H9 (cell line): ENCODE measurements around the gene NPAS3. TPM values are rescaled to one million over a fixed set of nuclear protein-coding genes. Genes with fewer than 3 reads are reported as not detected.

Experiments used
- DNase-seq: peaks from one replicate; pipeline ENCODE4 v3.0.0-alpha.2; 2017
- H2AFZ ChIP-seq: one replicate; pipeline ENCODE4 v1.6.1; 2013; ENCODE audit warnings: mild to moderate bottlenecking, low read length, control low read depth, moderate library complexity
- H2AK5ac ChIP-seq: 2 replicates; pipeline ENCODE4 v1.6.1; 2013; ENCODE audit warnings: low read length, control low read depth, mixed read lengths; ENCODE audit not compliant: insufficient read length
- H2BK120ac ChIP-seq: one replicate; pipeline ENCODE4 v1.6.1; 2013; ENCODE audit warnings: low read depth, mild to moderate bottlenecking, low read length, control low read depth, inconsistent platforms; ENCODE audit not compliant: poor library complexity, severe bottlenecking
- H2BK12ac ChIP-seq: 2 replicates; pipeline ENCODE4 v1.6.1; 2013; ENCODE audit warnings: low read length, control low read depth, mixed read lengths, low read depth; ENCODE audit not compliant: insufficient read length
- H2BK15ac ChIP-seq: 2 replicates; pipeline ENCODE4 v1.6.1; 2013; ENCODE audit warnings: low read depth, low read length, control low read depth
- H2BK20ac ChIP-seq: one replicate; pipeline ENCODE4 v1.6.1; 2013; ENCODE audit warnings: low read depth, mild to moderate bottlenecking, low read length, control low read depth, inconsistent platforms; ENCODE audit not compliant: poor library complexity, severe bottlenecking
- H2BK5ac ChIP-seq: 2 replicates; pipeline ENCODE4 v1.6.1; 2013; ENCODE audit warnings: low read length, control low read depth, mixed read lengths; ENCODE audit not compliant: insufficient read length
- H3K14ac ChIP-seq: 2 replicates; pipeline ENCODE4 v1.6.1; 2013; ENCODE audit warnings: low read length, control low read depth; ENCODE audit not compliant: insufficient read depth
- H3K18ac ChIP-seq: 2 replicates; pipeline ENCODE4 v1.6.1; 2013; ENCODE audit warnings: low read depth, mild to moderate bottlenecking, mixed read lengths, low read length, control low read depth; ENCODE audit not compliant: insufficient read length
- H3K23ac ChIP-seq: 2 replicates; pipeline ENCODE4 v1.6.1; 2013; ENCODE audit warnings: low read length, control low read depth, mixed read lengths, low read depth; ENCODE audit not compliant: insufficient read length
- H3K23me2 ChIP-seq: 2 replicates; pipeline ENCODE4 v1.6.1; 2013; ENCODE audit warnings: low read depth, mild to moderate bottlenecking, mixed read lengths, low read length, control low read depth; ENCODE audit not compliant: insufficient read length, poor library complexity, severe bottlenecking
- H3K27ac ChIP-seq: 2 replicates; pipeline ENCODE4 v1.5.1; 2013; ENCODE audit warnings: low read length, control low read depth, mixed read lengths, low read depth; ENCODE audit not compliant: insufficient read length
- H3K27me3 ChIP-seq: 2 replicates; pipeline ENCODE4 v1.6.1; 2013; ENCODE audit warnings: low read length, control low read depth, inconsistent platforms; ENCODE audit not compliant: insufficient read depth
- H3K4ac ChIP-seq: 2 replicates; pipeline ENCODE4 v1.6.1; 2013; ENCODE audit warnings: low read depth, mild to moderate bottlenecking, control low read depth, inconsistent platforms, low read length, moderate library complexity
- H3K4me1 ChIP-seq: 2 replicates; pipeline ENCODE4 v1.6.1; 2013; ENCODE audit warnings: low read length, control low read depth, inconsistent platforms; ENCODE audit not compliant: insufficient read depth
- H3K4me2 ChIP-seq: 2 replicates; pipeline ENCODE4 v1.6.1; 2013; ENCODE audit warnings: low read length, control low read depth, mixed read lengths; ENCODE audit not compliant: insufficient read length, insufficient read depth
- H3K56ac ChIP-seq: 2 replicates; pipeline ENCODE4 v1.6.1; 2013; ENCODE audit warnings: low read depth, mild to moderate bottlenecking, mixed read lengths, low read length, control low read depth; ENCODE audit not compliant: insufficient read length
- H3K79me1 ChIP-seq: 2 replicates; pipeline ENCODE4 v1.6.1; 2013; ENCODE audit warnings: low read depth, mild to moderate bottlenecking, moderate library complexity, low read length, control low read depth, inconsistent platforms; ENCODE audit not compliant: insufficient read depth, poor library complexity, severe bottlenecking
- H3K79me2 ChIP-seq: 2 replicates; pipeline ENCODE4 v1.6.1; 2013; ENCODE audit warnings: low read length, control low read depth, inconsistent platforms; ENCODE audit not compliant: insufficient read depth
- H3K9ac ChIP-seq: 2 replicates; pipeline ENCODE4 v1.6.1; 2013; ENCODE audit warnings: low read length, control low read depth, mixed read lengths; ENCODE audit not compliant: insufficient read length; ENCODE audit errors: extremely low read depth
- H3K9me3 ChIP-seq: one replicate; pipeline ENCODE4 v1.6.1; 2013; ENCODE audit warnings: low read depth, low read length, inconsistent platforms; ENCODE audit not compliant: control insufficient read depth
- H3T11ph ChIP-seq: one replicate; pipeline ENCODE4 v1.6.1; 2013; ENCODE audit warnings: mild to moderate bottlenecking, low read length, control low read depth, inconsistent platforms
- H4K20me1 ChIP-seq: one replicate; pipeline ENCODE4 v1.6.1; 2013; ENCODE audit not compliant: control insufficient read depth, insufficient read length, insufficient read depth
- H4K5ac ChIP-seq: 2 replicates; pipeline ENCODE4 v1.6.1; 2013; ENCODE audit warnings: low read depth, mild to moderate bottlenecking, mixed read lengths, low read length, control low read depth; ENCODE audit not compliant: insufficient read length
- H4K8ac ChIP-seq: replicated peaks from 2 replicates; pipeline ENCODE4 v1.6.1; 2013; ENCODE audit warnings: low read length, control low read depth, mixed read lengths, low read depth; ENCODE audit not compliant: insufficient read length
- H4K91ac ChIP-seq: 2 replicates; pipeline ENCODE4 v1.6.1; 2013; ENCODE audit warnings: low read depth, mild to moderate bottlenecking, moderate library complexity, mixed read lengths, low read length, control low read depth; ENCODE audit not compliant: insufficient read length
- H3K27ac Mint-ChIP-seq, 3 experiments: 2 replicates in 2 of 3; 3 replicates in 1 of 3; pipeline ENCODE4 v1.8.0; 2020 to 2021; ENCODE audit warnings: mixed read lengths in 3 of 3, mild to moderate bottlenecking in 1 of 3, moderate library complexity in 1 of 3
- H3K27me3 Mint-ChIP-seq: 2 replicates; pipeline ENCODE4 v1.8.0; 2021; ENCODE audit warnings: low read depth, mild to moderate bottlenecking, moderate library complexity, mixed read lengths
- H3K36me3 Mint-ChIP-seq, 3 experiments: 2 replicates in 2 of 3; 3 replicates in 1 of 3; pipeline ENCODE4 v1.8.0; 2020 to 2021; ENCODE audit warnings: low read depth in 3 of 3, mixed read lengths in 3 of 3; ENCODE audit not compliant: insufficient read depth in 1 of 3
- H3K4me1 Mint-ChIP-seq, 2 experiments: 2 replicates each; pipeline ENCODE4 v1.8.0; 2020; ENCODE audit warnings: mixed read lengths in 2 of 2
- H3K4me3 Mint-ChIP-seq, 2 experiments: 2 replicates in 1 of 2; 3 replicates in 1 of 2; pipeline ENCODE4 v1.8.0; 2020 to 2021; ENCODE audit warnings: mild to moderate bottlenecking in 2 of 2, mixed read lengths in 2 of 2, moderate library complexity in 1 of 2
- H3K9me3 Mint-ChIP-seq, 2 experiments: 2 replicates in 1 of 2; 3 replicates in 1 of 2; pipeline ENCODE4 v1.8.0; 2020; ENCODE audit warnings: mild to moderate bottlenecking in 2 of 2, mixed read lengths in 2 of 2, moderate library complexity in 1 of 2
- WGBS: extraction: QIAGEN DNeasy Blood & Tissue Kit; methylation state at CpG from one replicate; pipeline ENCODE4 v1.1.7; 2013; ENCODE audit warnings: missing lambda C conversion rate, low lambda C conversion rate, mixed read lengths; ENCODE audit not compliant: insufficient read length; ENCODE audit errors: extremely low coverage; 5-methylcytosine and 5-hydroxymethylcytosine counted together
- total RNA-seq: library from RNA; stranded (reverse); gene quantifications from 2 replicates; pipeline ENCODE4 v1.2.1, GENCODE V29; 2021
- TF ChIP-seq, protein P1 (sequence below): fragments of 200-600 bp; sonication (generic); conservative IDR thresholded peaks from 3 replicates; pipeline ENCODE4 v1.8.0; 2021; ENCODE audit warnings: antibody characterized with exemption, mild to moderate bottlenecking

NPAS3 gene
- total RNA-seq, 1 experiment from 2014 or later = 0.17 TPM

GRCh38 chr14:33370426-33370825 lies 431.7 kb downstream of the NPAS3 start:
- H4K91ac ChIP-seq = no peak overlapping the region
- H2BK12ac ChIP-seq = no peak overlapping the region
- H2BK15ac ChIP-seq = no peak overlapping the region
- no peak overlapping the region for H2BK120ac ChIP-seq
- no peaks in the 10 kb centered on the region for H3K23me2 ChIP-seq
- H4K8ac ChIP-seq = no peak overlapping the region
- no peaks in the 10 kb centered on the region for H3K79me2 ChIP-seq
- no peaks in the 10 kb centered on the region for H3K27me3 ChIP-seq
- H3K56ac ChIP-seq = no peak overlapping the region
- H3K9me3 ChIP-seq = no peaks in the 10 kb centered on the region
- H3K27ac ChIP-seq = no peak overlapping the region
- H3K9ac ChIP-seq = no peak overlapping the region
- H3K14ac ChIP-seq = no peak overlapping the region
- no peak overlapping the region for H2AK5ac ChIP-seq
- H3T11ph ChIP-seq = no peak overlapping the region
- no peak overlapping the region for H3K4me2 ChIP-seq
- H3K27me3 Mint-ChIP-seq = no peaks in the 10 kb centered on the region
- no peak overlapping the region for H2BK20ac ChIP-seq
- H3K27ac Mint-ChIP-seq = no peak overlapping the region
- peaks cover 0 to 1% (median 0%) of the 10 kb centered on the region in 3 experiments; a peak in 2 of 7 replicates for H3K36me3 Mint-ChIP-seq
- no peak overlapping the region for H4K5ac ChIP-seq
- no peak overlapping the region for H2AFZ ChIP-seq
- H3K9me3 Mint-ChIP-seq = peaks cover 0 to 2% of the 10 kb centered on the region in 2 experiments; a peak in 1 of 5 replicates
- TF ChIP-seq, protein P1, sequence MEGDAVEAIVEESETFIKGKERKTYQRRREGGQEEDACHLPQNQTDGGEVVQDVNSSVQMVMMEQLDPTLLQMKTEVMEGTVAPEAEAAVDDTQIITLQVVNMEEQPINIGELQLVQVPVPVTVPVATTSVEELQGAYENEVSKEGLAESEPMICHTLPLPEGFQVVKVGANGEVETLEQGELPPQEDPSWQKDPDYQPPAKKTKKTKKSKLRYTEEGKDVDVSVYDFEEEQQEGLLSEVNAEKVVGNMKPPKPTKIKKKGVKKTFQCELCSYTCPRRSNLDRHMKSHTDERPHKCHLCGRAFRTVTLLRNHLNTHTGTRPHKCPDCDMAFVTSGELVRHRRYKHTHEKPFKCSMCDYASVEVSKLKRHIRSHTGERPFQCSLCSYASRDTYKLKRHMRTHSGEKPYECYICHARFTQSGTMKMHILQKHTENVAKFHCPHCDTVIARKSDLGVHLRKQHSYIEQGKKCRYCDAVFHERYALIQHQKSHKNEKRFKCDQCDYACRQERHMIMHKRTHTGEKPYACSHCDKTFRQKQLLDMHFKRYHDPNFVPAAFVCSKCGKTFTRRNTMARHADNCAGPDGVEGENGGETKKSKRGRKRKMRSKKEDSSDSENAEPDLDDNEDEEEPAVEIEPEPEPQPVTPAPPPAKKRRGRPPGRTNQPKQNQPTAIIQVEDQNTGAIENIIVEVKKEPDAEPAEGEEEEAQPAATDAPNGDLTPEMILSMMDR = no peak
- H3K79me1 ChIP-seq = no peaks in the 10 kb centered on the region
- no peaks in the 10 kb centered on the region for H3K4me1 ChIP-seq
- no peaks in the 10 kb centered on the region for H4K20me1 ChIP-seq
- no CpG with 5 or more reads among the region's 1 CpG for WGBS
- no peak overlapping the region for H3K18ac ChIP-seq
- peaks cover 0 to 1% of the 10 kb centered on the region in 2 experiments; a peak in 1 of 4 replicates for H3K4me1 Mint-ChIP-seq
- H3K23ac ChIP-seq = no peak overlapping the region
- H3K4ac ChIP-seq = no peak overlapping the region
- no peak for DNase-seq
- no peak overlapping the region for H3K4me3 Mint-ChIP-seq
- H2BK5ac ChIP-seq = no peak overlapping the region
